NCI-H748 (cell line): ENCODE measurements around the gene NSUN5.
"Not testable (repeated sequence)": the region's sequence is repeated elsewhere in the genome, so short reads cannot be mapped to it uniquely, and the experiment has no call there.

Source experiments
- DNase-seq: peaks from one replicate; lab custom pipeline; 2025; ENCODE audit not compliant: unreplicated experiment; lab: John Stamatoyannopoulos, UW

Gene NSUN5

DNA sequence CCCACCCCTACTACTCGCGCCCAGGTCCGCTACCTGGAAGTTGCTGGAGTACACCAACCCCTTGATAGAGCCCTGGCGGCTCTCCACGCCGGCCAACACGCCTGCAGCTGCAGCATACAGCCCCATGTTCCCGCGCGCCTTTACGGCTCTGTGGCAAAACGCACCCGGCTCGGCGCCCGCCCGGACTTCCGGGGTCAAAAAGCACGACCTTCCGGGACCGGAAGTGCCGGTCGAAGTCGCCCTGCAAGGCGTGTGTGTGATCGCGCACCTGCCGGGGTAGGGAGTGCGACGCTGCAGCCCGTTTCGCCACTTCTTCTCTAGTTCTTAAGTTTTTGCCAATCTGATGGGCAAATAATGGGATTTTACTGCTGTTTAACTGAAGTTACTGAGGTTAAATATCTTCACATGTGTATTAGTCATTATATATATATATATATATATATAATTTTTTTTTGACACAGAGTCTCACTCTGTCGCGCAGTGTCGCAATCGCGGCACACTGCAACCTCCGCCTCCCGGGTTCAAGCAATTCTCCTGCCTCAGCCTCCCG, at the start of gene NSUN5:
Gene NSUN5, minus strand, starts transcription at position 162 of the 550 bp plus-strand sequence. Its CDS starts 36 bp downstream, at position 126.
- DNase-seq: peak; percentile 77

DNA sequence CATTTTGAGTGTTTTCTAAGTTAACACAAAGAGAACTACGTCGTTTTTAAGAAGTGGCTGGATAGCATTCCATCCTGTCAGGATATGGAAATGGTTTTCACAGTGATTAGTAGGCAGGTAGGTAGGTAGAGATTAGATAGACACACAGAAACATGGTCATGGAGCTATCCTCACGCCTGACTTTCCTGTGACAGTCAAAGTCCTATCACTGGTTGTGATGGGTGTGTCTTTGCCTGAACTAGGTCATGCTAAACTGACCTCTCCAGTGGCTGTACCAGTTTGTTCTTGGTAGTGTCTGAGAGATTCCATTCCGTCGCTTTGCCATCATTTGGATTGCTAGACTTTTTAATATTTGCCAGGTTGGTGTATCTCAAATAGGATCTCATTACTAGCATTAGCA, 47.5 kb upstream of the NSUN5 start:
- no peak for DNase-seq

GRCh38 chr7:73354821-73355220, 46.2 kb upstream of the NSUN5 start:
- no peak for DNase-seq

DNA sequence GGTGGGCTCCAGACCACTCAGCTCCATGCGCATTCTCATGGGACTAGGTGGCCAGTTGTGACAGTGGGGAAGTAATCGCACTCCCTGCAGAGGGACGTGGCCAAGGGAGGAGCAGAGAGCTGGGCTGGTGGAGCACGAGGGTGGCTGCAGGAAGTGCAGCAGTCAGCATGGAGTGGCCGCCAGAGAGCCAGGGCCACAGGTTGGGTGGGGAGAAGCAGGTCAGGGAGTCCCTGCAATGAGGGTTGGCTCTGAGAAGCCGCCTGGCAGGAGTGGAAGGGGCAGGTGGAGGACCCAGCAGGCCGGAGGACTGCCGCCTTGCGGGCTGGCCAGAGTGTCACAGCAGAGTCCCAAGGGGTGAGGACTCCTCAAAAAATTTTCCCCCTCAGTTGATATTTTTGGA, 45.6 kb upstream of the NSUN5 start:
- DNase-seq: no peak

- no peak for DNase-seq
Measured at GRCh38 chr7:73353243-73353642, 44.6 kb upstream of the NSUN5 start.

GRCh38 chr7:73352784-73353183, 44.2 kb upstream of the NSUN5 start:
- DNase-seq: no peak

- DNase-seq: no peak
Measured at GRCh38 chr7:73351447-73352167, 43.0 kb upstream of the NSUN5 start.

DNA sequence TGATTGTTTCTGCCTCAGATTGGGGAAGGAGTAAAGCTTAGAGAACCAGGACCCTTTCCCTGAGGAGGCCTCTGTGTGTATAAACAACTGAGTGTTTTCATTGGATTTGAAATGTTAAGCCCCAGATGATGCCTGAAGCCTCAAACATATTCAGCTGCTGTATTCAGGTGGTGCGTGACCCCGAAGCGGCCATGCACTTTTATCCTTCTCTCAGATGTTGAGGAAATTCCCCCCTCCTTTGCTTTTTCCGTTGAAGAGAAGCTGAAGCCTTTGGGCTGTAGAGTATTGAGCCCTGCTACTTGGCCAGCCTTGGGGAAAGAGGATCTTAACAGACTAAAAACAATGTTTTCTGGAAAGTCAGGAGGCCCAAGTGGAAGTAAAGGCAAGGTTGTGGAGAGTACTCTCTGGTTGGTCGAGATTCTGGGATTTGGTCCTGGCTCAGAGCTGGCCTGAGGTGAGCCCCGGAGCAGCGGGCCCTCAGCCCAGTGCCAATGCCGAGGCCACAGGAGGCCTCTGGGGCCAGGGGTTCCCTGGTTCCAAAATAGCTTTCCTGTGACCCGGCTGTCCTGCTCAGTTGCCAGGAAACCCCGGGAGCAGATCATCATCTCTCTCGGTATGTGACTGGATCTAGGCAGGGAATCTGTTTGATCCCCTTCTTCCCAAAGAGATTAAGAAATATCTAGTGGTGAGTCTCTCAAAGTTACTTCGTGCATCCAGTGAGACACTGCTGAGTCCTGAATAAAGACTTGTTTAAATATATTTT, 41.9 kb upstream of the NSUN5 start:
- DNase-seq: no peak

DNA sequence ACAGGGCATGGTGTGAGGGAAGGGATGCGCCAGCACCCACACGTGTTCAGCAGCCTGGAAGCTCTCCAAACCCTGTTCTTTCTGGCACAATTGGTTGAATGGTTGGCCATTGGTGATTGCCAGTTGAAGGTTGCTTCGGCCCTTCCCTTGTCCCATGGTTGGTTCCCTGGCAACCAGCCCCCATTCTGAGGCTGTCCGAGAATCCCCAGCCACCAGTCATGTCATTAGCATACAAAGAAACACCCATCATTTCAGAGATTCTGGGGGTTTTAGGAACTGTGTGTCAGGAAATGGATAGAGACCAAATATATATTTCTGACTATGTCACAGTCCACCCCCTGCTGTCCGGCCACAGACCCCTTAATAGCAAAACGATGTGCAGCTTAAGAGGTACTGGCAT, 41.1 kb upstream of the NSUN5 start:
- no peak for DNase-seq

DNA sequence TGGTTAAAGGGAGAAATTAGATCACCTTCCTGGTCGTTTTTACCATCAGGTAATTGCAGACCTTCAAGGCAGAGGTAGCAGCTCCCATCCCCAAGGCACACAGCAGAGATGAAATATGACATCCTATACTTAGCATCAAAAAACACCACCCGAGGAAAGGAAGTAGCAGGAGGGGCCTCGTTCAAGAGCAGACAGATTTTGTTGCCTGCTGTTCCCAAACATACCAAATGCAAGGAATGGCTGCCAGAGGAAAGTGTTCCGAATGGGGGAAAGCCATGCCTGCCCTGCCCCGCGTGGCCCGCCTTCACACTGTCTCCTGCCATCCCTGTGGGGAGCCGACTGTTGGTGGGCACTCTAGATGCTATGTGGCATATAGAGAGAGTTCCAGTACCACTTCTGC, 37.3 kb upstream of the NSUN5 start:
- no peak for DNase-seq

- no peak for DNase-seq
Measured at GRCh38 chr7:73345538-73345937, 36.9 kb upstream of the NSUN5 start.

GRCh38 chr7:73343671-73344380, 35.2 kb upstream of the NSUN5 start:
- peak; percentile 32 for DNase-seq

GRCh38 chr7:73342645-73343044, 34.0 kb upstream of the NSUN5 start:
- DNase-seq: peak; percentile 40

DNA sequence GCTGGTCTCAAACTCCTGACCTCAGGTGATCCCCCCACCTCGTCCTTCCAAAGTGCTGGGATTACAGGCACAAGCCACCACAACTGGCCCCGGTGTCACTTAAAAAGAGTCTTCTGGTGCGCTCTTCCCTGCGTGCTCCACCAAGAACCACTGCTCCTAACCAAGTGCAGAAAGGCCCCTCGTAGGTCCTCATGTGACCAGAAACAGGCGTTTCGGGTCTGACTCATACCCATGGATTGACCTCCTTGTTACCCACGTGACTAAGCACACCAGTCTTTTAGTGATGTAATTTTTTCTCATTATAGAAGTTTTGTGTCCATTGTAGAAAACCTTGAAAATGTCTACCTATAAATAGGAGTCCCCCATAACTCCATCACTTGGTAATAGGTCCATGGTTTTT, 33.3 kb upstream of the NSUN5 start:
- no peak for DNase-seq

DNA sequence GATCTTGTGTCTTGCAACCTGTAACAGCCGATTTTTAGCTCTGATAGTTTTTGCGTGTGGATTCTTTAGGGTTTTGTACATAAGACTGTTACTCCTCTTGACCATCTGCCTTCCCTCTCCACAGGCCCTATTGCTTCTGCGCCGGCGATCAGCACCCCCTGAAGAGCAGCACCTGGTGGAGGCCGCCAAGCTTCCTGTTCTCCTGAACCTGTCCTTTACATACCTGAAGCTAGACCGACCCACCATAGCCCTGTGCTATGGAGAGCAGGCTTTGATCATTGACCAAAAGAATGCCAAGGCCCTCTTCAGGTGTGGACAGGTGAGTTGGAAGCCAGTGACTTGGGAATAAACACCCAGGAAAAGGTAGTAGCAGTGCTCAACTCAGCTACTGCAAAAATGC, 31.9 kb upstream of the NSUN5 start:
- DNase-seq: peak; percentile 9

DNA sequence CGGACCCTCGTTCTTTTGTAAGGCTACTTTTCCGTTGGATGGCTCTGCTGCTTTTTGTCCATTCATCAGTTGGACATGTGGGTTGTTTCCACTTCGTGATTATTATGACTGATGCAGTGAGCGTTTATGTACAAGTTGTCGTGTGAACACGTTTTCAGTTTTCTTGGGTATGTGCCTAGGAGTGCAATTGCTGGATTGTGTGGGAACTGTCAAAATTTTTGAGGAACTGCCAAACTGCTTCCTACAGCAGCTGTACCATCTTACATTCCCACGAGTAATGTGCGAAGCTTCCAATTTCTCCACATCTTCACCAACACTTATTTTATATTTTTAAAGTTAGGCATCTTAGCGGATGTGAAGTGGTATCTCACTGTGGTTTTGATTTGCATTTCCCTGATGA, 29.7 kb upstream of the NSUN5 start:
- DNase-seq: no peak

GRCh38 chr7:73332447-73332846, 23.8 kb upstream of the NSUN5 start:
- DNase-seq: no peak

- DNase-seq: no peak
Measured at GRCh38 chr7:73330772-73331171, 22.1 kb upstream of the NSUN5 start.

- DNase-seq: no peak
Measured at GRCh38 chr7:73329861-73330581, 21.4 kb upstream of the NSUN5 start.

GRCh38 chr7:73328696-73329095, 20.1 kb upstream of the NSUN5 start:
- DNase-seq: no peak

- not testable (repeated sequence) for DNase-seq
Measured at GRCh38 chr7:73327922-73328321, 19.3 kb upstream of the NSUN5 start, which contains the start of the genes FKBP6 and TRIM50. Gene FKBP6, plus strand, starts transcription at chr7:73328161. Its CDS starts 268 bp downstream, at chr7:73328429. Gene TRIM50, minus strand, starts transcription at chr7:73328082. Its CDS starts 3,295 bp downstream, at chr7:73324787.
